ENCODE measurements around the gene PKD1. TPM values are rescaled to one million over a fixed set of nuclear protein-coding genes. Genes with fewer than 3 reads are reported as not detected.

Gene PKD1
- total RNA-seq, 1 experiment from 2014 or later = 102 TPM

DNA sequence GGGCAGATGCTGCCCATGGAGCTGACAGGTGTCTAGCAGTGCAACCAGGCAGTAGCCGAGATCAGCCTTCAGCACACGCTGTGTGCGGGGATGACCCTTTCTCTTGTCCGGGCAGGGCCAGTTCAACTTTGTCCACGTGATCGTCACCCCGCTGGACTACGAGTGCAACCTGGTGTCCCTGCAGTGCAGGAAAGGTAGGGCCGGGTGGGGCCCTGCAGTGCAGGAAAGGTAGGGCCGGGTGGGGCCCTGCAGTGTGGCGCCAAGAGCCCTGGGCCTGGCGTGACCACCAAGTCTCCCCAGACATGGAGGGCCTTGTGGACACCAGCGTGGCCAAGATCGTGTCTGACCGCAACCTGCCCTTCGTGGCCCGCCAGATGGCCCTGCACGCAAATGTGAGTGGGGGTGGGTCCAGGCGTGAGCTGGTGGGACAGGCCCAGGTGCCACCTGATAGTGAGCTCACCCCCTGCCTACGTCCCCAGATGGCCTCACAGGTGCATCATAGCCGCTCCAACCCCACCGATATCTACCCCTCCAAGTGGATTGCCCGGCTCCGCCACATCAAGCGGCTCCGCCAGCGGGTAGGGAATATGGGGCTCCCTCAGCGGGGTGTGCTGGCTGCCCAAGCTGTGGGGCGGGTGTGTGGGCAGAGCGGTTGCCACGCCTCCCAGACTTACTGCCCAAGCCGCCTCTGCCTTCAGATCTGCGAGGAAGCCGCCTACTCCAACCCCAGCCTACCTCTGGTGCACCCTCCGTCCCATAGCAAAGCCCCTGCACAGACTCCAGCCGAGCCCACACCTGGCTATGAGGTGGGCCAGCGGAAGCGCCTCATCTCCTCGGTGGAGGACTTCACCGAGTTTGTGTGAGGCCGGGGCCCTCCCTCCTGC lies 47.7 kb downstream of the PKD1 start:
- ATAC-seq (no peak), DNase-seq (ENCODE audit: low spot score) (no peak)
- H3K27me3 Mint-ChIP-seq (ENCODE audit: low read depth) = no peaks in the 10 kb centered on the region
- no peaks in the 10 kb centered on the region for H3K4me1 Mint-ChIP-seq
- no peak overlapping the region for H3K27ac Mint-ChIP-seq
- TF ChIP-seq JUN (CRISPR knock-in tag; IDR thresholded peaks at IDR 0.05) = no peak
- TF ChIP-seq, protein P1, sequence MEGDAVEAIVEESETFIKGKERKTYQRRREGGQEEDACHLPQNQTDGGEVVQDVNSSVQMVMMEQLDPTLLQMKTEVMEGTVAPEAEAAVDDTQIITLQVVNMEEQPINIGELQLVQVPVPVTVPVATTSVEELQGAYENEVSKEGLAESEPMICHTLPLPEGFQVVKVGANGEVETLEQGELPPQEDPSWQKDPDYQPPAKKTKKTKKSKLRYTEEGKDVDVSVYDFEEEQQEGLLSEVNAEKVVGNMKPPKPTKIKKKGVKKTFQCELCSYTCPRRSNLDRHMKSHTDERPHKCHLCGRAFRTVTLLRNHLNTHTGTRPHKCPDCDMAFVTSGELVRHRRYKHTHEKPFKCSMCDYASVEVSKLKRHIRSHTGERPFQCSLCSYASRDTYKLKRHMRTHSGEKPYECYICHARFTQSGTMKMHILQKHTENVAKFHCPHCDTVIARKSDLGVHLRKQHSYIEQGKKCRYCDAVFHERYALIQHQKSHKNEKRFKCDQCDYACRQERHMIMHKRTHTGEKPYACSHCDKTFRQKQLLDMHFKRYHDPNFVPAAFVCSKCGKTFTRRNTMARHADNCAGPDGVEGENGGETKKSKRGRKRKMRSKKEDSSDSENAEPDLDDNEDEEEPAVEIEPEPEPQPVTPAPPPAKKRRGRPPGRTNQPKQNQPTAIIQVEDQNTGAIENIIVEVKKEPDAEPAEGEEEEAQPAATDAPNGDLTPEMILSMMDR (IDR thresholded peaks at IDR 0.05) = no peak
- ChIA-PET CTCF (interaction anchor here (0.7 to 1.8 kb wide), 4 partner anchors 53 to 84 kb away, joined by 3 to 7 read pairs (median 4); no protein-coding TSS in a partner anchor), POLR2A (no interaction called here)
- no peak overlapping the region for H3K4me3 Mint-ChIP-seq
- H3K9me3 Mint-ChIP-seq = no peaks in the 10 kb centered on the region
- H3K36me3 Mint-ChIP-seq = peaks cover 3% of the 10 kb centered on the region; the same call in 1 of the 2 replicates

DNA sequence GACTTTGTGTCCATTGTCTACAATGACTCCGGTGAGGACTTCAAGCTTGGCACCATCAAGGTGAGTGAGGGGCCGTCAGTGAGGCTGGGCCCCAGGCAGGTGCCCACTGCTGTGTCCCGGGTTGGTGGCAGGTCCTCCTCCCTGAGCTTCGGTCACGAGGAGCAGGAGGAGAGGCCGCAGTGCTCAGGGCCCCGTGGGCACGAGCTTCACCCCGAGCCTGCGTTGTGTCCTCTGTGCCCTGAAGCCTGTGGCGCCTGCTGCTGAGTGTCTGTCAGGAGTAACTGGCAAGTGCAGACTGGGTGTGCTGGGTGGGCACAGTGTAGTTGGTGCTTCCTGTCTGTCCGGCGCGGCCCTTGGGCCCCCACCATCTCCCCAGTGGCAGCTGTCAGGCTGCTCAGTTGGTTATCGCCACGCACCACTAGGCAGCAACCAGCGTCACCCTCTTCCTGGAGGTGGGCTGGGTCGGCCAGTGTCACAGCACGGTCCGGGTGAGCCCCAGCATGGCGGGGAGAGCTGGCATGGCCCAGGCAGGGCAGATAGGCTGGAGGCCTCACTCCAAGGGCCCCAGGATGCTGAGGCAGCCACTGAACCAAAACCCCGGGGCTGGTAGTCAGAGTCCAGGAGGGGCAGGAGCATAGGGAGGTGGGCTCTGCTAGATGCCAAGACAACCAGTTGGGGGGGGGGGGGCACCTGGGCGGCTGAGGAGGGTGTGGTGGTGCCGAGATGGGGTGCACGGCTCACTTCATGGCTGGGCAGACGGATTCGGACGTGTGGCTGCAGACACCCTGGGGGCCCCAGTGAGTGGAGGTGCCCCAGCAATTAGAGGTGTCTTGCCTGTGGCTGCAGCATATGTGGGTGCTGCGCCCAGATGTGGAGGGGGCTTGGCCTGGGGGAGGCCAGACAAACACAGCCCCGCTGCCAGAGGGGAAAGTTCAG lies 48.6 kb downstream of the PKD1 start:
- ATAC-seq = no peak

More for the DNA sequence above, 48.6 kb downstream of the PKD1 start:
- H3K9me3 Mint-ChIP-seq = no peaks in the 10 kb centered on the region
- no peak overlapping the region for H3K27ac Mint-ChIP-seq
- H3K27me3 Mint-ChIP-seq (ENCODE audit: low read depth) = no peaks in the 10 kb centered on the region
- peaks cover 3% of the 10 kb centered on the region; the same call in 1 of the 2 replicates for H3K36me3 Mint-ChIP-seq
- no peaks in the 10 kb centered on the region for H3K4me1 Mint-ChIP-seq
- ChIA-PET CTCF (interaction anchor here (0.7 to 1.8 kb wide), 3 partner anchors 54 to 71 kb away, joined by 3 to 7 read pairs (median 4); no protein-coding TSS in a partner anchor), POLR2A (no interaction called here)
- H3K4me3 Mint-ChIP-seq = no peak overlapping the region
- TF ChIP-seq ZNF121 (CRISPR knock-in tag; IDR thresholded peaks at IDR 0.05) = no peak
- TF ChIP-seq ATF1 (CRISPR knock-in tag; IDR thresholded peaks at IDR 0.05) = no peak
- no peak for TF ChIP-seq MXD4 (CRISPR knock-in tag; IDR thresholded peaks at IDR 0.05; ENCODE audit: borderline replicate concordance)
- TF ChIP-seq NR1H2 (CRISPR knock-in tag; IDR thresholded peaks at IDR 0.05) = no peak
- TF ChIP-seq USF1 (CRISPR knock-in tag; IDR thresholded peaks at IDR 0.05) = no peak
- TF ChIP-seq ZSCAN18 (CRISPR knock-in tag; IDR thresholded peaks at IDR 0.05) = no peak
- no peak for TF ChIP-seq PRRX2 (CRISPR knock-in tag; IDR thresholded peaks at IDR 0.05)
- no peak for TF ChIP-seq SP1 (CRISPR knock-in tag; conservative IDR thresholded peaks at IDR 0.05)
- TF ChIP-seq AR (CRISPR knock-in tag; IDR thresholded peaks at IDR 0.05) = no peak
- no peak for TF ChIP-seq NFE2L1 (CRISPR knock-in tag; IDR thresholded peaks at IDR 0.05)
- DNase-seq (ENCODE audit: low spot score) = no peak
